Keratinocyte (primary cell): ENCODE measurements around the gene CPLX3. TPM values are rescaled to one million over a fixed set of nuclear protein-coding genes. Genes with fewer than 3 reads are reported as not detected.

Experiments
- DNase-seq: peaks from one replicate; pipeline ENCODE4 v3.0.0-alpha.2; 2011; ENCODE audit warnings: low read depth, missing footprints, low spot score
- FAIRE-seq: peaks from 2 replicates; lab custom pipeline; 2011; peaks lifted over from hg19 to GRCh38; lab: Jason Lieb, UNC
- H2AFZ ChIP-seq: 2 replicates; pipeline ENCODE4 v1.6.0; 2012; ENCODE audit warnings: low read length, control low read depth, inconsistent platforms; ENCODE audit not compliant: control insufficient read depth
- H3K27ac ChIP-seq: 2 replicates; pipeline ENCODE4 v1.5.1; 2011; ENCODE audit warnings: low read length; ENCODE audit not compliant: control insufficient read depth, insufficient read depth
- H3K27me3 ChIP-seq: 3 replicates; pipeline ENCODE4 v1.6.0; 2011; ENCODE audit warnings: low read length; ENCODE audit not compliant: control insufficient read depth, insufficient read depth; ENCODE audit errors: extremely low read depth
- H3K36me3 ChIP-seq, 2 experiments: 2 replicates in 1 of 2; 3 replicates in 1 of 2; pipeline ENCODE4 v1.5.1; 2011; ENCODE audit warnings: low read length in 2 of 2, mild to moderate bottlenecking in 1 of 2; ENCODE audit not compliant: control insufficient read depth in 2 of 2, insufficient read depth in 2 of 2; ENCODE audit errors: extremely low read depth in 1 of 2
- H3K4me1 ChIP-seq: 3 replicates; pipeline ENCODE4 v1.5.1; 2011; ENCODE audit warnings: low read length; ENCODE audit not compliant: control insufficient read depth, insufficient read depth; ENCODE audit errors: extremely low read depth
- H3K4me2 ChIP-seq: 3 replicates; pipeline ENCODE4 v1.6.0; 2011; ENCODE audit warnings: low read depth, low read length; ENCODE audit not compliant: control insufficient read depth, insufficient read depth; ENCODE audit errors: extremely low read depth
- H3K4me3 ChIP-seq, 3 experiments: fragments of 200-600 bp in 1 of 3; sonication (generic) in 1 of 3; 2 replicates in 2 of 3; 3 replicates in 1 of 3; pipeline ENCODE4 v1.5.1; 2011 to 2016; ENCODE audit warnings: low read length in 3 of 3, mild to moderate bottlenecking in 3 of 3, control low read depth in 2 of 3, inconsistent platforms in 1 of 3, low read depth in 1 of 3, mixed read lengths in 1 of 3, mixed run types in 1 of 3, moderate library complexity in 1 of 3; ENCODE audit not compliant: control insufficient read depth in 2 of 3, insufficient read depth in 2 of 3; ENCODE audit errors: extremely low read depth in 1 of 3
- H3K79me2 ChIP-seq: 2 replicates; pipeline ENCODE4 v1.6.0; 2012; ENCODE audit warnings: low read length; ENCODE audit not compliant: control insufficient read depth, insufficient read depth
- H3K9ac ChIP-seq: 3 replicates; pipeline ENCODE4 v1.6.0; 2011; ENCODE audit warnings: low read length; ENCODE audit not compliant: control insufficient read depth, insufficient read depth; ENCODE audit errors: extremely low read depth
- H3K9me1 ChIP-seq: 3 replicates; pipeline ENCODE4 v1.6.0; 2011; ENCODE audit warnings: low read length; ENCODE audit not compliant: control insufficient read depth, insufficient read depth; ENCODE audit errors: extremely low read depth
- H3K9me3 ChIP-seq: 2 replicates; pipeline ENCODE4 v1.5.1; 2012; ENCODE audit warnings: low read depth, low read length; ENCODE audit not compliant: control insufficient read depth
- H4K20me1 ChIP-seq: 3 replicates; pipeline ENCODE4 v1.6.0; 2011; ENCODE audit warnings: low read length; ENCODE audit not compliant: control insufficient read depth, insufficient read depth; ENCODE audit errors: extremely low read depth
- CTCF ChIP-seq, 3 experiments: IDR thresholded peaks in 1 of 3; conservative IDR thresholded peaks in 1 of 3; optimal IDR thresholded peaks in 1 of 3; 2 replicates in 2 of 3; 3 replicates in 1 of 3; pipeline versions ENCODE3 to v1.5.1; 2011; ENCODE audit warnings: low read length in 3 of 3, mild to moderate bottlenecking in 3 of 3, moderate library complexity in 2 of 3, control low read depth in 1 of 3, inconsistent platforms in 1 of 3; ENCODE audit not compliant: insufficient read depth in 2 of 3; ENCODE audit errors: extremely low read depth in 1 of 3
- EZH2 ChIP-seq: IDR thresholded peaks from one replicate; pipeline ENCODE4 v1.6.1; 2012; ENCODE audit warnings: inconsistent platforms, mild to moderate bottlenecking, low read length, moderate library complexity
- dilution Hi-C: fragments of 300-500 bp; cut with MboI; formaldehyde crosslinking; loops from one replicate; pipeline ENCODE4 v1.7.0; 2020; ENCODE audit warnings: low sequenced_read_pairs; ENCODE audit not compliant: extremely low pct_ligation_motif_present
- polyA plus RNA-seq, 5 experiments: library from polyadenylated mRNA; depleted of rRNA in 3 of 5; stranded (reverse) in 3 of 5; stranded (forward) in 1 of 5; unstranded in 1 of 5; fragments of >200 nt; gene quantifications; 1 replicate in 1 of 5; 2 replicates in 3 of 5; 3 replicates in 1 of 5; pipeline versions ENCODE4 v1.2.1 to v1.2.3, GENCODE V29; 2011 to 2012; ENCODE audit warnings: missing spikeins in 2 of 5, low read depth in 1 of 5, low replicate concordance in 1 of 5

The CPLX3 gene
- polyA plus RNA-seq, 1 donor (not counting 4 experiments of a cell fraction or from before 2014, with no cell fraction given), result not detected

- no peaks in the 10 kb centered on the region for H3K36me3 ChIP-seq
- no peaks in the 10 kb centered on the region for H3K9me1 ChIP-seq
- peaks cover 19% of the 10 kb centered on the region for H3K4me1 ChIP-seq
- dilution Hi-C loops, result no loop called here
- H3K27me3 ChIP-seq, result no peaks in the 10 kb centered on the region
- H2AFZ ChIP-seq, result no peak overlapping the region
- H3K4me2 ChIP-seq, result no peak overlapping the region
- FAIRE-seq, result no peak
- no peak overlapping the region for H3K4me3 ChIP-seq
- H3K9ac ChIP-seq, result no peak overlapping the region
- TF ChIP-seq EZH2, result no peak
- no peak for TF ChIP-seq CTCF (optimal IDR thresholded peaks at IDR 0.05 in 1 of 3, IDR thresholded peaks at IDR 0.05 in 1 of 3, conservative IDR thresholded peaks at IDR 0.05 in 1 of 3; ENCODE audit: extremely low read depth in 1 of 3, insufficient read depth in 2 of 3, low read length in 3 of 3)
- H3K27ac ChIP-seq, result no peak overlapping the region
- no peaks in the 10 kb centered on the region for H3K79me2 ChIP-seq
- DNase-seq, result no peak
- H3K9me3 ChIP-seq, result no peaks in the 10 kb centered on the region
- H4K20me1 ChIP-seq, result peaks cover 4% of the 10 kb centered on the region
Measured at GRCh38 chr15:74815121-74815934, 11.1 kb upstream of the CPLX3 start.

- Histone ChIP-seq H3K4me1 (peaks cover 19% of the 10 kb centered on the region), H3K4me2 (no peak overlapping the region), H2AFZ (no peak overlapping the region), H3K9me1 (no peaks in the 10 kb centered on the region), H3K27me3 (no peaks in the 10 kb centered on the region), H3K4me3 (no peak overlapping the region), H3K9me3 (no peaks in the 10 kb centered on the region), H3K27ac (no peak overlapping the region), H4K20me1 (peaks cover 4% of the 10 kb centered on the region), H3K9ac (no peak overlapping the region), H3K79me2 (no peaks in the 10 kb centered on the region), H3K36me3 (no peaks in the 10 kb centered on the region)
- no peak for FAIRE-seq
- TF ChIP-seq EZH2, result no peak
- no peak for TF ChIP-seq CTCF (optimal IDR thresholded peaks at IDR 0.05 in 1 of 3, IDR thresholded peaks at IDR 0.05 in 1 of 3, conservative IDR thresholded peaks at IDR 0.05 in 1 of 3; ENCODE audit: extremely low read depth in 1 of 3, insufficient read depth in 2 of 3, low read length in 3 of 3)
- dilution Hi-C loops, result no loop called here
- DNase-seq, result no peak
Measured at GRCh38 chr15:74815961-74816360, 10.5 kb upstream of the CPLX3 start.
